H1 (cell line): ENCODE results near the gene JUP. TPM values are rescaled to one million over a fixed set of nuclear protein-coding genes. Genes with fewer than 3 reads are reported as not detected.
"Not testable (repeated sequence)": the region's sequence is repeated elsewhere in the genome, so short reads cannot be mapped to it uniquely, and the experiment has no call there.

ENCODE experiments used
- CTCF ChIA-PET: fragments of 300-600 bp; sonication (Branson Sonifier 250); formaldehyde crosslinking; loops from one replicate; lab custom pipeline; 2021; ENCODE audit not compliant: partially characterized antibody; lab: Charles Lee
- POLR2A ChIA-PET: fragments of 300-600 bp; sonication (Branson Sonifier 250); formaldehyde crosslinking; loops from one replicate; lab custom pipeline; 2021; ENCODE audit warnings: inconsistent platforms; ENCODE audit not compliant: partially characterized antibody; lab: Charles Lee
- DNase-seq, 2 experiments: peaks; one replicate each; pipeline versions ENCODE4 v3.0.0 to v3.0.0-alpha.2; 2010 to 2022; ENCODE audit warnings: low spot score in 2 of 2, low read depth in 1 of 2, mixed read lengths in 1 of 2
- FAIRE-seq: peaks from 2 replicates; lab custom pipeline; 2011; peaks lifted over from hg19 to GRCh38; lab: Jason Lieb, UNC
- H2AFZ ChIP-seq: 2 replicates; pipeline ENCODE4 v1.8.1; 2012; ENCODE audit warnings: low read length, inconsistent platforms
- H2AK5ac ChIP-seq: 2 replicates; pipeline ENCODE4 v1.6.1; 2013; ENCODE audit warnings: low read depth, low read length
- H2BK120ac ChIP-seq: replicated peaks from 2 replicates; pipeline ENCODE3; 2013; ENCODE audit warnings: low read depth, low read length, inconsistent platforms
- H2BK12ac ChIP-seq: 2 replicates; pipeline ENCODE4 v1.6.1; 2013; ENCODE audit warnings: low read depth, low read length
- H2BK15ac ChIP-seq: 2 replicates; pipeline ENCODE4 v1.6.1; 2013; ENCODE audit warnings: low read length
- H2BK20ac ChIP-seq: 2 replicates; pipeline ENCODE4 v1.6.1; 2013; ENCODE audit warnings: low read length
- H2BK5ac ChIP-seq: 2 replicates; pipeline ENCODE4 v1.6.1; 2013; ENCODE audit warnings: low read depth, low read length
- H3K14ac ChIP-seq: 2 replicates; pipeline ENCODE4 v1.6.1; 2013; ENCODE audit warnings: inconsistent platforms; ENCODE audit not compliant: insufficient read length
- H3K18ac ChIP-seq: 2 replicates; pipeline ENCODE4 v1.6.1; 2013; ENCODE audit warnings: low read length; ENCODE audit errors: extremely low read depth
- H3K23ac ChIP-seq: 2 replicates; pipeline ENCODE4 v1.6.1; 2013; ENCODE audit warnings: inconsistent platforms; ENCODE audit not compliant: insufficient read length
- H3K23me2 ChIP-seq: 2 replicates; pipeline ENCODE4 v1.6.1; 2013; ENCODE audit warnings: low read depth, low read length
- H3K27ac ChIP-seq: 2 replicates; pipeline ENCODE4 v1.6.1; 2011; ENCODE audit warnings: low read depth, low read length, inconsistent platforms
- H3K27me3 ChIP-seq, 4 experiments: replicated peaks in 1 of 4; 1 replicate in 1 of 4; 2 replicates in 3 of 4; pipeline versions ENCODE4 v1.6.1 to v1.8.1; 2011 to 2013; ENCODE audit warnings: low read length in 3 of 4, mild to moderate bottlenecking in 3 of 4, inconsistent platforms in 2 of 4, mixed read lengths in 2 of 4, moderate library complexity in 1 of 4; ENCODE audit not compliant: control insufficient read depth in 3 of 4, insufficient read depth in 3 of 4; ENCODE audit errors: extremely low read depth in 1 of 4
- H3K36me3 ChIP-seq, 4 experiments: 2 replicates each; pipeline versions ENCODE4 v1.6.1 to v1.8.1; 2011 to 2013; ENCODE audit warnings: mild to moderate bottlenecking in 4 of 4, low read length in 3 of 4, moderate library complexity in 2 of 4, control low read depth in 1 of 4, inconsistent platforms in 1 of 4; ENCODE audit not compliant: insufficient read depth in 4 of 4, control insufficient read depth in 2 of 4
- H3K4ac ChIP-seq: replicated peaks from 2 replicates; pipeline ENCODE3; 2013; ENCODE audit warnings: low read length, low read depth, mixed read lengths, inconsistent platforms; ENCODE audit not compliant: insufficient read length
- H3K4me1 ChIP-seq, 4 experiments: replicated peaks in 1 of 4; 1 replicate in 1 of 4; 2 replicates in 3 of 4; pipeline versions ENCODE4 v1.6.1 to v1.8.1; 2011 to 2013; ENCODE audit warnings: low read length in 3 of 4, inconsistent platforms in 2 of 4, mixed read lengths in 1 of 4; ENCODE audit not compliant: insufficient read depth in 4 of 4, control insufficient read depth in 3 of 4
- H3K4me2 ChIP-seq, 2 experiments: 2 replicates each; pipeline versions ENCODE4 v1.6.1 to v1.8.1; 2011 to 2013; ENCODE audit warnings: low read depth in 2 of 2, low read length in 2 of 2, control low read depth in 1 of 2, inconsistent platforms in 1 of 2, mild to moderate bottlenecking in 1 of 2; ENCODE audit not compliant: insufficient read depth in 1 of 2
- H3K4me3 ChIP-seq, 4 experiments: fragments of 200-600, 300-600 bp in 1 of 4; sonication (generic), shearing (Covaris generic), sonication (Bioruptor Twin) in 1 of 4; 2 replicates each; pipeline versions ENCODE4 v1.5.1 to v1.8.1; 2011 to 2016; ENCODE audit warnings: low read length in 4 of 4, low read depth in 3 of 4, control low read depth in 2 of 4, inconsistent platforms in 2 of 4, mild to moderate bottlenecking in 2 of 4, mixed read lengths in 1 of 4, moderate library complexity in 1 of 4; ENCODE audit not compliant: insufficient read depth in 2 of 4; ENCODE audit errors: extremely low read depth in 1 of 4
- H3K56ac ChIP-seq: replicated peaks from 2 replicates; pipeline ENCODE3; 2013; ENCODE audit warnings: low read depth, mild to moderate bottlenecking, mixed read lengths, low read length, inconsistent platforms; ENCODE audit not compliant: insufficient read length
- H3K79me1 ChIP-seq: 2 replicates; pipeline ENCODE4 v1.6.1; 2013; ENCODE audit warnings: low read depth, low read length, control low read depth
- H3K79me2 ChIP-seq, 2 experiments: 2 replicates each; pipeline versions ENCODE4 v1.6.1 to v1.8.1; 2012 to 2013; ENCODE audit warnings: low read length in 2 of 2, mild to moderate bottlenecking in 2 of 2, inconsistent platforms in 1 of 2; ENCODE audit not compliant: insufficient read depth in 2 of 2, control insufficient read depth in 1 of 2
- H3K9ac ChIP-seq, 4 experiments: replicated peaks in 1 of 4; 1 replicate in 1 of 4; 2 replicates in 3 of 4; pipeline versions ENCODE4 v1.6.1 to v1.8.1; 2011 to 2013; ENCODE audit warnings: low read depth in 3 of 4, low read length in 3 of 4, control low read depth in 2 of 4, mild to moderate bottlenecking in 2 of 4, moderate library complexity in 2 of 4, inconsistent platforms in 1 of 4; ENCODE audit errors: extremely low read depth in 1 of 4
- H3K9me3 ChIP-seq, 2 experiments: 2 replicates each; pipeline versions ENCODE4 v1.6.1 to v1.8.1; 2012 to 2013; ENCODE audit warnings: mild to moderate bottlenecking in 2 of 2, moderate library complexity in 2 of 2, control low read depth in 1 of 2, inconsistent platforms in 1 of 2, low read depth in 1 of 2, low read length in 1 of 2, mixed read lengths in 1 of 2; ENCODE audit not compliant: insufficient read depth in 2 of 2
- H4K20me1 ChIP-seq, 2 experiments: replicated peaks in 1 of 2; 2 replicates each; pipeline versions ENCODE3 to v1.8.1; 2011 to 2013; ENCODE audit warnings: inconsistent platforms in 2 of 2, low read length in 2 of 2, mild to moderate bottlenecking in 1 of 2; ENCODE audit not compliant: insufficient read depth in 2 of 2, control insufficient read depth in 1 of 2
- H4K5ac ChIP-seq: 2 replicates; pipeline ENCODE4 v1.6.1; 2013; ENCODE audit warnings: low read length, low read depth, mixed read lengths, inconsistent platforms; ENCODE audit not compliant: insufficient read length
- H4K8ac ChIP-seq: 2 replicates; pipeline ENCODE4 v1.8.0; 2013; ENCODE audit warnings: mild to moderate bottlenecking, moderate library complexity, low read length, inconsistent platforms; ENCODE audit not compliant: insufficient read depth; ENCODE audit errors: extremely low read depth
- H4K91ac ChIP-seq: replicated peaks from 2 replicates; pipeline ENCODE3; 2013; ENCODE audit warnings: low read length, mixed read lengths, inconsistent platforms; ENCODE audit not compliant: insufficient read length
- WGBS, 2 experiments: shearing (Covaris generic) in 1 of 2; methylation state at CpG; one replicate each; pipeline versions ENCODE4 v1.1.6 to v1.1.7; 2013 to 2015; ENCODE audit warnings: low lambda C conversion rate in 2 of 2, mixed read lengths in 2 of 2, inconsistent platforms in 1 of 2, low coverage in 1 of 2, missing lambda C conversion rate in 1 of 2; ENCODE audit not compliant: insufficient replicate concordance in 2 of 2, insufficient coverage in 1 of 2, insufficient read length in 1 of 2; ENCODE audit errors: extremely low coverage in 1 of 2, missing lambda C conversion rate in 1 of 2; 5-methylcytosine and 5-hydroxymethylcytosine counted together
- polyA plus RNA-seq, 7 experiments: library from polyadenylated mRNA; depleted of rRNA in 3 of 7; stranded (reverse) in 5 of 7; unstranded in 2 of 7; fragments of >200 nt in 5 of 7; fragments of 200-250 nt in 2 of 7; gene quantifications; 1 replicate in 5 of 7; 2 replicates in 1 of 7; 4 replicates in 1 of 7; pipeline versions ENCODE4 v1.2.1 to v1.2.3, GENCODE V29; 2011 to 2013; ENCODE audit warnings: missing spikeins in 2 of 7, mixed read lengths in 2 of 7
- total RNA-seq: library from RNA; stranded (reverse); fragmentation: NEBNext Ultra II Directional; extraction: Animal tissue kit (Norgen Biotek cat#: 25700); gene quantifications from 2 replicates; pipeline ENCODE4 v1.2.1, GENCODE V29; 2021

JUP gene
- total and polyA plus RNA-seq, 2 of the 8 experiments (the other 6 are each of a cell fraction or from before 2014, with no cell fraction given) = 62.8 to 102 TPM

DNA sequence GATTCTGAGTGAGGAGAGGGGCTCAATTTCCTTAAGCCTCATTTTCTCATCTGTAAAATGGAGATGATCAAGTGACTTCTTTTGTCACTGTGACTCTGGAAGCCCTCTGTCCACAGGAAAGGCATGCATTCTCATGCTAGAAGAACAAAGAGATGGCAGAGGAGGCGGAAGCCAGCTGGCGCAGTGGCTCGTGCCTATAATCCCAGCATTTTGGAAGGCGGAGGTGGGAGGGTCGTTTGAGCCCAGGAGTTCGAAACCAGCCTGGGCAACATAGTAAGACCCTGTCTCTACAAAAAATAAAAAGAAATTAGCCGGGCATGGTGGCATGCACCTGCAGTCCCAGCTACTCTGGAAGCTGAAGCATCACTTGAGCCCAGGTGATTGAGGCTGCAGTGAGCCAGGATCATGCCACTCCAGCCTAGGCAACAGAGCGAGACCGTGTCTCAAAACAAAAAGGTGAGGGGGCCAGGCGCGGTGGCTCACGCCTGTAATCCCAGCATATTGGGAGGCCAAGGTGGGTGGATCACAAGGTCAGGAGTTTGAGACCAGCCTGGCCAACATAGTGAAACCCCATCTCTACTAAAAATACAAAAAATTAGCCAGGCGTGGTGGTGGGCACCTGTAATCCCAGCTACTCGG is 10.1 kb downstream of the JUP start:
- H3K4me1 ChIP-seq = peaks cover 0 to 51% (median 34%) of the 10 kb centered on the region in 4 experiments; a peak in 6 of 7 replicates
- H3K79me1 ChIP-seq = peaks cover 16% of the 10 kb centered on the region
- not testable (repeated sequence) for H3K14ac ChIP-seq, H3K4me3 ChIP-seq, H2AFZ ChIP-seq, DNase-seq, H3K9ac ChIP-seq, H3K27me3 ChIP-seq, FAIRE-seq, H3K9me3 ChIP-seq, H3K18ac ChIP-seq, H3K23me2 ChIP-seq, H2BK20ac ChIP-seq, H3K36me3 ChIP-seq, H3K4ac ChIP-seq, H3K23ac ChIP-seq, H3K27ac ChIP-seq, H4K8ac ChIP-seq, H3K56ac ChIP-seq, H4K5ac ChIP-seq
- 89% methylated on average over 14 of the region's 14 CpGs; no CpG with 5 or more reads in 1 of the 2 experiments for WGBS, 2 experiments
- H3K4me2 ChIP-seq = peak overlapping the region; percentile 22 to 42; a peak in 2 of 4 replicates
- H2BK15ac ChIP-seq = peak overlapping the region; percentile 88
- CTCF ChIA-PET = interaction anchor here (0.6 to 6.8 kb wide), 7 partner anchors 9 to 39 kb away, joined by 3 to 55 read pairs (median 4); partner anchors contain the start of genes JUP and P3H4
- POLR2A ChIA-PET = interaction anchor here (1.1 to 7.5 kb wide), 7 partner anchors 8 to 42 kb away, joined by 3 to 83 read pairs (median 5); partner anchors contain the start of genes HAP1 and JUP
- peak overlapping the region; percentile 49 for H4K91ac ChIP-seq
- peak overlapping the region; percentile 67 for H2BK120ac ChIP-seq
- peaks cover 6 to 20% of the 10 kb centered on the region in 2 experiments for H4K20me1 ChIP-seq
- peak overlapping the region; percentile 68 for H2BK5ac ChIP-seq
- H3K79me2 ChIP-seq = peaks cover 0 to 52% of the 10 kb centered on the region in 2 experiments; a peak in 3 of 4 replicates
- peak overlapping the region; percentile 75; the same call in 1 of the 2 replicates for H2AK5ac ChIP-seq
- peak overlapping the region; percentile 88; the same call in 1 of the 2 replicates for H2BK12ac ChIP-seq
